Nucleus accumbens (tissue), 56 donors: ENCODE measurements around the gene TMSB10.
"Not testable (repeated sequence)": the region's sequence is repeated elsewhere in the genome, so short reads cannot be mapped to it uniquely, and the experiment has no call there.

ENCODE experiments used
- DNase-seq, 56 donors: peaks; one replicate each; lab custom pipeline; 2025; lab: John Stamatoyannopoulos, UW

TMSB10 gene

DNA sequence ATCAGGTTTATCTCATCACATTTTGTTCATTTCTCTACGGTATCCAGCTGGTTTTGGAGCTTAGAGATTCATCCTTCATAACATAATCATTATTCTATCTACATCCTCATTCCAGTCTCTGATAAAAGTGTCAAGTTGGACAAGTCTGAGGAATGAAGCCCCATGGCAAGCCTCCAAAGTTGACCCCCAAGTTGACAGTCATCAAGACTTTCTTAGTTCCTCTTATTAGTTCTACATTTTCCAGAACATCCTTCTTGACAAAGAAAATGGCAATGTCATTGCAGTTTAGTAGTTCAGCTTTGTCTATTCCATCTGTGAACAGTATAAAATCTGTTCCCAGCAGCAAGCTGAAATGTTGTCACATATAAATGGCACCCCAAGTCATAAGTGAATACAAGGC, 4.5 kb upstream of the TMSB10 start:
- DNase-seq: no peak

GRCh38 chr2:84901593-84902120, 3.8 kb upstream of the TMSB10 start:
- no peak for DNase-seq

GRCh38 chr2:84902526-84902925, 2.9 kb upstream of the TMSB10 start:
- DNase-seq: no peak

GRCh38 chr2:84904151-84904550, 1.3 kb upstream of the TMSB10 start:
- DNase-seq: no peak

GRCh38 chr2:84904717-84905174, 710 bp upstream of the TMSB10 start:
- DNase-seq: peak in 31 of 56 donors; percentile 12 to 71 (median 41)

DNA sequence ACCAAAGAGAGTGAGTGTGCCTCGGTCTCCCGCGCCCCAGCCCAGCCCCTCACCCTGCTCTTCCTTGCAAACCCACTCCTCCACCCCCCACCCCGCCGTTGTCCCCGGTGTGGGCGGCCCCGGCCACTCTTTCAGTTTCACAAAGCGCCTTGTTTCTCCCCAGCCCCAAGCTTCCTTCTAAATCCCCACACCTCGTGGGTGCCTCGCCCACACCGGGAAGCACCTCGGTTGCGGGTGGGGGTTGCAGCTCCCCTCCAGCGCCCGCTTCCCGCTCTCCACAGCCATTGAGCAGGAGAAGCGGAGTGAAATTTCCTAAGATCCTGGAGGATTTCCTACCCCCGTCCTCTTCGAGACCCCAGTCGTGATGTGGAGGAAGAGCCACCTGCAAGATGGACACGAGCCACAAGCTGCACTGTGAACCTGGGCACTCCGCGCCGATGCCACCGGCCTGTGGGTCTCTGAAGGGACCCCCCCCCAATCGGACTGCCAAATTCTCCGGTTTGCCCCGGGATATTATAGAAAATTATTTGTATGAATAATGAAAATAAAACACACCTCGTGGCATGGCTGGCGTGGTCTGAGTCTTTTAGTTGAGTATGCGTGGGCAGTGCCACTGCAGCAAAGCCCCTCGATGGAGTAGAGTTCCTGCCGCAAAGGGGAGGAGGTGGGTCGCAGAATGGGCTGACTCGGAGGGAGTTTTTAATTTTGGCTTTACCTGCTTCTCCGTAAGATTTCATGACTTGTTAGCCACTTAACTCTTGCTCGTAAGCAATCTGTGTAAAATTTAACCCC, 848 bp downstream of the TMSB10 start:
- DNase-seq: peak in 33 of 56 donors; percentile 8 to 69 (median 31)

DNA sequence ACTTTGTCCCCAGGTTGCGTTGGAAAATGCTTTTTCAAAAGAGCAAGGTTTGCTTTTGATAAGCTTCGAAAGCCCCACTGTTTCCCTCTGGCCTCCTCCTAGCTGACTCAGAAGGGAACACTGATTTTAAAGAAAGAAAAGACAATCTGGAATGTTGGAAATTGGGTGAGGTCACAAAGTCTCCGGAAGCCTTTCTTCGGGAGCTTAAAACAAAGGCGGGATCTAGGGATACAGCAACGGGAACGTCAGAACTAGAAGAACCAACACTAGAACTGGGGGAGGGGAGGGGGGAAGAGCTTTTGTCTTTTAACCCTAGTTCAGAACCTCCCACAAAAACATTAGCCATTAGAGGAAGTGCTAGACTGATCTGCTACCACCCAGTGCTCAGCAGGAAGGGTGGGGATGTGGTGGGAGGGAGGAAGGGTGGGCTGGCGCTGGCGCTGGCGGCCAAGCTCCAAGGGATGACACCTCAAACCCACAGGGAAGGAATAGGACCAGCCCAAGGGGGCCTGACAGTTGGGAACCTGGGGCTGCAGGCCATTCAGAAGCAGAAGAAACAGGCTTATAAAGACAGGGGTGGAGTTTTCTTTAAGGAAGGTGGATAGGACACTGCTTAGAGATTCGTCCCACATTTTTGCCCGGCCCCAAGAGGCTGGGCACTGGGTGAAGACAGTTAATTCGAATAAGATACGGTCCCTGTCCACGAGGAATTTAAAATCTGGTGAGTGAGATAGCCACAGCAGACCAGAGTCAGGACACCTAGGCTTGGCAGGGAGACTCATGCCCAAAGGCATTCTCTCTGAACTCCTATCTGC, 1.7 kb downstream of the TMSB10 start:
- peak in 32 of 56 donors; percentile 8 to 61 (median 24) for DNase-seq

DNA sequence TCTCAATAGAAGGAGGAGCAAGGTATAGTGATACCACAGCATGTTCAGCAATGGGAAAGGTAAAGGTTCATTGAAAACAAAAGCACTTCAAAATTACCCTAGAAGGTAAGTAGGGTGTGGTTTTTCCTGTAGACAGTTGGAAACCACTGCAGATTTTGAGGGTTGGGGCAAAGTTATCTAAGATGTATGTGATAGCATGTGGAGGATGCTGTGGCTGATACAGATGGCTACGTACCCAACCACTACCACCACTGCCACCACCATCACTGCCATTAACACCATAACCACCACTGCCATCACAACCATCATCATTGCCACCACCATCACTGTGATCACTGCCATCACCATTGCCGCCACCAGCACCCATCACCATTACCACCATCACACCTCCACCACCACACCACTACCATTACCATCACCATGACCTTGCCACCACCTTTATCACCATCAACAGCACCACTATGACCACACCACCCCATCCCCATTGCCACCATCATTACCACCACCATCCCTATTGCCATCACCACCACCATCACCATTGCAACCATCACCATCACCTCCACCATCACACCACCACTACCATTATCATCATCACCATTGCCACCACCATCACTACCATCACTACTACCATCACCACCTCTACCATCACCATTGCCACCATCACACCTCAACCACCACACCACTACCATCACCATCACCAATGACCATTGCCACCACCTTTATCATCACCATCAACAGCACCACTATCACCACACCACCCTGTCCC, 3.7 kb downstream of the TMSB10 start:
- DNase-seq: no peak

- no peak for DNase-seq
Observed at GRCh38 chr2:84911135-84911678, 5.8 kb downstream of the TMSB10 start.

- DNase-seq: no peak
Observed at GRCh38 chr2:84912984-84913383, 7.5 kb downstream of the TMSB10 start.

GRCh38 chr2:84914334-84914733, 8.9 kb downstream of the TMSB10 start:
- DNase-seq: no peak

DNA sequence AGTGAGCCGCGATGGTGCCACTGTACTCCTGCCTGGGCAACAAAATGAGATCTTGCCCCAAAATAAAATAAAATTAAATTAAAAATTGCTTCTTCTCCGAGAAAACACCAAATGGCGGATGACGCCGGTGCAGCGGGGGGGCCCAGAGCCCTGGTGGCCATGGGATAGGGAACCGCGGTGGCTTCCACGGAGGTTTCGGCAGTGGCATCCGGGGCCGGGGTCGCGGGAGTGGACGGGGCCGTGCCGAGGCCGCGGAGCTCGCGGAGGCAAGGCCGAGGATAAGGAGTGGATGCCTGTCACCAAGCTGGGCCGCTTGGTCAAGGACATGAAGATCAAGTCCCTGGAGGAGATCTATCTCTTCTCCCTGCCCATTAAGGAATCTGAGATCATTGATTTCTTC, 10.2 kb downstream of the TMSB10 start:
- not testable (repeated sequence) for DNase-seq

DNA sequence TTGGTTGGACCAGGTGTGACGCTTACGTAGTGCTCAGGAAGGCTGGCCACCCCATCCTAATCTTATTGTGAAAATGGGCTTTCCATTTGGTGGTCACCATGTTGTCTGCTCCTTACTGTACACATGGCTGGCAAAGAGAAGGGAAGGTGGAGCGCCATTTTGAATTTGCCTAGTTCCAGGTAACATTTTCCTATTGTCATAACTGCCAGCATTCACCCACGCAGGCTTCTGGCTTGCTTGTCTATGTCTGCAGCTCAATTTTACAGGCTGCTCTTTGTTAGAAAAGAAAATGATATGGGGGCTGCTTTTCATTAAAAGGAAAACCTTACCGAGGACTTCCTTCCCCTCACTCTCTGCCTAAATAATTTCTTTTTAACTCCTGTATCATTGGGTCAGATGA, 12.4 kb downstream of the TMSB10 start:
- peak in 3 of 56 donors; percentile 12 to 32 (median 25) for DNase-seq

GRCh38 chr2:84918430-84918829, 13.0 kb downstream of the TMSB10 start:
- DNase-seq: no peak

DNA sequence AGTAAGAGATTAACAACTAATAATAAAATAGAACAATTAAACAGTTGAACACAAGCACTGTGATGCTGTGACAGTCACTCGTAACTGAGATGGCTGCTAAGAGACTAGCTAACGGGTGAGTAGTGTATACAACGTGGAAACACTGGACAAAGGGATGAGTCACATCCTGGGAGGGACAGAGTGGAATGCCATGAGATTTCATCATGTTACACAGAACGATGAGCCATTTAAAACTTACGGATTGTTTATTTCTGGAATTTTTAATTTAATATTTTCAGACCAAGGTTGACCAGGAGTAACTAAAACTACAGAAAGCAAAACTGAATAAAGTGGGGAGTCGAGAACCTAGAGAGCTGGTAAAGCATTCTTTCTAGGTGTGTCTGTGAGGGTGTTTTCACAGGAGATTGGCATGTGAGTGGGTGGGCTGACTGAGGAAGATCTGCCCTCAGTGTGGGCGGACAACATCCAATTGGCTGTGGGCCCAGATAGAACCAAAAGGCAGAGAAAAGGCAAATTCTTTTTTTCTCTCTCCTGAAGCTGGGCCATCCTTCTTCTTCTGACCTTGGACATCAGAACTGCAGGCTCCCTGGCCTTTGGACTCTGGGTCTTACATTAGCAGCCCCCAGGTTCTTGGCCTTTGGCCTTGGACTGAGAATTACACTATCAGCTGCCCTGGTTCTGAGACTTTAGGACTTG, 14.6 kb downstream of the TMSB10 start:
- peak in 32 of 56 donors; percentile 2 to 81 (median 28) for DNase-seq

DNA sequence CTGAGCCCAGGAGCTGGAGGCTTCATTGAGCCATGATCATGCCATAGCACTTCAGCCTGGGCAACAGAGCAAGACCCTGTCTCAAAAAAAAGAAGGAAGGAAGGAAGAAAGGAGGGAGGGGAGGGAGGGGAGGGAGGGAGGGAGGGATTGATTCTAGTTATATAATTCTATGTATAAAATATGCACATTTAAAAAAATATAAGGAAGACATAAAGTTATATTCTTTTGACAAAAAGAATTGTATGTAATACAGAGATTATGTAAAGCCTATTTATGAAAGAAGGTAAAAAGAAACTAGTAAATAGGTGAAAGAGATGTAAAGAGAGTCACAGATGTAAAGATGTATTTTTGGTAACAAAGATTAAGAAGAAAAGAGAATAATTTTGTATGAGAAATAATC, 17.6 kb downstream of the TMSB10 start:
- no peak for DNase-seq

GRCh38 chr2:84924173-84925106, 19.0 kb downstream of the TMSB10 start:
- DNase-seq: peak in 2 of 56 donors; percentile 11 to 15

DNA sequence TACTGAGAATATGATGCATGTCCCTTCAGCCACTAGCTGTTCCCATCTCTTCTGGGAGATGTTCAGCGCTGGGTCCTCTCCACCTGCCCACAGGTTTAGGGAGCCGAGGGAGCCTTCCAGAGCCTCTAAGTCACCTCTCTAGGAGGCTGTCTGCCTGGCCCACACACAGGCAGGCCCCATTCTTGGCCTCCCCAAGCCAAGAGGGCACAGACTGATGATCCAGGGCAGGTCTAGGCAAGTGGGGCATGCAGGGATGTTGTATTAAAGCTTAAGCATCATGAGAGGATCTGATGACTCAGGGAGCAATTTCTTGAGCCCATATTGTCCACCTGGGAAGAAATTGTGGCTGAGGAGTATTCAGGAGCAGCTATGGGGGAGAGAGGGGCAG, 19.9 kb downstream of the TMSB10 start:
- no peak for DNase-seq
